GM20000 (cell line): ENCODE measurements around the gene ANGPT4.
A peak's percentile ranks its signal among the peaks of the same experiment; 100 is the strongest.

Experiments
- DNase-seq: peaks from one replicate; pipeline ENCODE4 v3.0.0; 2012; ENCODE audit warnings: low spot score
- CTCF ChIP-seq: IDR thresholded peaks from 2 replicates; pipeline ENCODE4 v1.5.1; 2012; ENCODE audit warnings: mild to moderate bottlenecking, control low read depth; ENCODE audit errors: extremely low read depth, missing control alignments

ANGPT4 gene

GRCh38 chr20:914727-915498, 1.2 kb downstream of the ANGPT4 start:
- TF ChIP-seq CTCF, result no peak
- DNase-seq, result no peak

GRCh38 chr20:913306-913849, 2.8 kb downstream of the ANGPT4 start:
- no peak for TF ChIP-seq CTCF
- no peak for DNase-seq

- no peak for DNase-seq
- TF ChIP-seq CTCF, result peak; percentile 34
Observed at GRCh38 chr20:911882-912600, 4.1 kb downstream of the ANGPT4 start.

- no peak for DNase-seq
- TF ChIP-seq CTCF, result no peak
Observed at GRCh38 chr20:910870-911770, 5.0 kb downstream of the ANGPT4 start.

- no peak for TF ChIP-seq CTCF
- DNase-seq, result no peak
Observed at GRCh38 chr20:910132-910869, 5.8 kb downstream of the ANGPT4 start.

GRCh38 chr20:909641-910040, 6.5 kb downstream of the ANGPT4 start:
- no peak for TF ChIP-seq CTCF
- DNase-seq, result no peak
